Measurements from ENCODE around the gene ZC3H10. TPM values are rescaled to one million over a fixed set of nuclear protein-coding genes. Genes with fewer than 3 reads are reported as not detected.
A peak's percentile ranks its signal among the peaks of the same experiment; 100 is the strongest.

Gene ZC3H10
- total and polyA plus RNA-seq, 2 of the 13 experiments (the other 11 are each of a cell fraction or from before 2014, with no cell fraction given): 0.70 to 2.3 TPM

DNA sequence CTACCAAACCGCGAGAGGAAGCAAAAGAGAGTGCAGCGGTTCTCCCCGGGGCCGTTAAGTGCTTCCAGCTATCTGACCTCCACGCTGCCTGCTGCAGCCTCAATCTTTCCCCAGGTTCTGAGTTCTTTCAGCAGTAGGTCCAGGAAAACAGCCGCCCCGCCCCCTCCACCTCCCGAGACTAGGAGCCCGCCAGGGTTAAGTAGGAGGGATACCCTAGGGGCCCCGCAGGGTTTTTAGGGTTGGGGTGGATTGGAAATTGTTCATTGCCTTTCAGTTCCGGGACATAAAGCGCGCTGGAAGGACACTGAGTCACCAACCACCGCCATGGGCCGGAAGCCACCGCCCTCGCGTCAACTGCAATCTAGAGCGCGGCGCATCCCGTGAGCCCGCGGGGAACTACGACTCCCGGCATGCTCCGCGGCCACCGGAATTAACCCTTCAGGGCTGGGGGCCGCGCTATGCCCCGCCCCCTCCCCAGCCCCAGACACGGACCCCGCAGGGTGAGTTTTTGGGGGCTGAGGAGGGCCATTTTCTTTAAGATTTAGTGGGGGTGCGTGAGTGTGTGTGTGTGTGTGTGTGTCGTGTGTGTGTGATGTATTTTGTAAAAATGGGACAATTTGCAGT, 34.2 kb downstream of the ZC3H10 start, which contains the start of gene MYL6B (continued):
- TF ChIP-seq ZSCAN31 (CRISPR knock-in tag; IDR thresholded peaks at IDR 0.05; ENCODE audit: low read depth): peak; percentile 23; the same call in 1 of the 2 replicates
- TF ChIP-seq SRY (CRISPR knock-in tag; IDR thresholded peaks at IDR 0.05): no peak
- TF ChIP-seq, protein P1, sequence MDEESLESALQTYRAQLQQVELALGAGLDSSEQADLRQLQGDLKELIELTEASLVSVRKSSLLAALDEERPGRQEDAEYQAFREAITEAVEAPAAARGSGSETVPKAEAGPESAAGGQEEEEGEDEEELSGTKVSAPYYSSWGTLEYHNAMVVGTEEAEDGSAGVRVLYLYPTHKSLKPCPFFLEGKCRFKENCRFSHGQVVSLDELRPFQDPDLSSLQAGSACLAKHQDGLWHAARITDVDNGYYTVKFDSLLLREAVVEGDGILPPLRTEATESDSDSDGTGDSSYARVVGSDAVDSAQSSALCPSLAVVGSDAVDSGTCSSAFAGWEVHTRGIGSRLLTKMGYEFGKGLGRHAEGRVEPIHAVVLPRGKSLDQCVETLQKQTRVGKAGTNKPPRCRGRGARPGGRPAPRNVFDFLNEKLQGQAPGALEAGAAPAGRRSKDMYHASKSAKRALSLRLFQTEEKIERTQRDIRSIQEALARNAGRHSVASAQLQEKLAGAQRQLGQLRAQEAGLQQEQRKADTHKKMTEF (CRISPR knock-in tag; IDR thresholded peaks at IDR 0.05): peak; percentile 68; the same call in 1 of the 2 replicates
- no peak; the same call in 1 of the 2 replicates for TF ChIP-seq ZIK1 (CRISPR knock-in tag; IDR thresholded peaks at IDR 0.05; ENCODE audit: borderline replicate concordance, low read depth)
- TF ChIP-seq, protein P2, sequence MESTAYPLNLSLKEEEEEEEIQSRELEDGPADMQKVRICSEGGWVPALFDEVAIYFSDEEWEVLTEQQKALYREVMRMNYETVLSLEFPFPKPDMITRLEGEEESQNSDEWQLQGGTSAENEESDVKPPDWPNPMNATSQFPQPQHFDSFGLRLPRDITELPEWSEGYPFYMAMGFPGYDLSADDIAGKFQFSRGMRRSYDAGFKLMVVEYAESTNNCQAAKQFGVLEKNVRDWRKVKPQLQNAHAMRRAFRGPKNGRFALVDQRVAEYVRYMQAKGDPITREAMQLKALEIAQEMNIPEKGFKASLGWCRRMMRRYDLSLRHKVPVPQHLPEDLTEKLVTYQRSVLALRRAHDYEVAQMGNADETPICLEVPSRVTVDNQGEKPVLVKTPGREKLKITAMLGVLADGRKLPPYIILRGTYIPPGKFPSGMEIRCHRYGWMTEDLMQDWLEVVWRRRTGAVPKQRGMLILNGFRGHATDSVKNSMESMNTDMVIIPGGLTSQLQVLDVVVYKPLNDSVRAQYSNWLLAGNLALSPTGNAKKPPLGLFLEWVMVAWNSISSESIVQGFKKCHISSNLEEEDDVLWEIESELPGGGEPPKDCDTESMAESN (CRISPR knock-in tag; conservative IDR thresholded peaks at IDR 0.05): peak; percentile 42; the same call in 1 of the 2 replicates
- TF ChIP-seq, protein P3, sequence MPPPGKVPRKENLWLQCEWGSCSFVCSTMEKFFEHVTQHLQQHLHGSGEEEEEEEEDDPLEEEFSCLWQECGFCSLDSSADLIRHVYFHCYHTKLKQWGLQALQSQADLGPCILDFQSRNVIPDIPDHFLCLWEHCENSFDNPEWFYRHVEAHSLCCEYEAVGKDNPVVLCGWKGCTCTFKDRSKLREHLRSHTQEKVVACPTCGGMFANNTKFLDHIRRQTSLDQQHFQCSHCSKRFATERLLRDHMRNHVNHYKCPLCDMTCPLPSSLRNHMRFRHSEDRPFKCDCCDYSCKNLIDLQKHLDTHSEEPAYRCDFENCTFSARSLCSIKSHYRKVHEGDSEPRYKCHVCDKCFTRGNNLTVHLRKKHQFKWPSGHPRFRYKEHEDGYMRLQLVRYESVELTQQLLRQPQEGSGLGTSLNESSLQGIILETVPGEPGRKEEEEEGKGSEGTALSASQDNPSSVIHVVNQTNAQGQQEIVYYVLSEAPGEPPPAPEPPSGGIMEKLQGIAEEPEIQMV (CRISPR knock-in tag; IDR thresholded peaks at IDR 0.05; ENCODE audit: low read depth): no peak
- TF ChIP-seq ZNF776 (CRISPR knock-in tag; IDR thresholded peaks at IDR 0.05): no peak
- no peak; the same call in 1 of the 2 replicates for TF ChIP-seq NFIC (IDR thresholded peaks at IDR 0.05; ENCODE audit: low read length)
- TF ChIP-seq ZSCAN20 (CRISPR knock-in tag; IDR thresholded peaks at IDR 0.05; ENCODE audit: borderline replicate concordance): no peak
- TF ChIP-seq HDAC2 (CRISPR knock-in tag; IDR thresholded peaks at IDR 0.05): 0 out of 2 replicates have a peak, but pooled peaks have one; percentile 52
- TF ChIP-seq ZNF343 (CRISPR knock-in tag; IDR thresholded peaks at IDR 0.05): no peak
- TF ChIP-seq GABPA (IDR thresholded peaks at IDR 0.05; ENCODE audit: low read depth, low read length): peak; percentile 81
- TF ChIP-seq GABPA (CRISPR knock-in tag; IDR thresholded peaks at IDR 0.05; ENCODE audit: low read depth): peak; percentile 92
- no peak for TF ChIP-seq ZNF549 (CRISPR knock-in tag; IDR thresholded peaks at IDR 0.05)
- TF ChIP-seq, protein P4, sequence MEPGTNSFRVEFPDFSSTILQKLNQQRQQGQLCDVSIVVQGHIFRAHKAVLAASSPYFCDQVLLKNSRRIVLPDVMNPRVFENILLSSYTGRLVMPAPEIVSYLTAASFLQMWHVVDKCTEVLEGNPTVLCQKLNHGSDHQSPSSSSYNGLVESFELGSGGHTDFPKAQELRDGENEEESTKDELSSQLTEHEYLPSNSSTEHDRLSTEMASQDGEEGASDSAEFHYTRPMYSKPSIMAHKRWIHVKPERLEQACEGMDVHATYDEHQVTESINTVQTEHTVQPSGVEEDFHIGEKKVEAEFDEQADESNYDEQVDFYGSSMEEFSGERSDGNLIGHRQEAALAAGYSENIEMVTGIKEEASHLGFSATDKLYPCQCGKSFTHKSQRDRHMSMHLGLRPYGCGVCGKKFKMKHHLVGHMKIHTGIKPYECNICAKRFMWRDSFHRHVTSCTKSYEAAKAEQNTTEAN (CRISPR knock-in tag; conservative IDR thresholded peaks at IDR 0.05): no peak; the same call in 1 of the 2 replicates
- no peak for TF ChIP-seq ZNF569 (CRISPR knock-in tag; IDR thresholded peaks at IDR 0.05; ENCODE audit: borderline replicate concordance)
- TF ChIP-seq, protein P5, sequence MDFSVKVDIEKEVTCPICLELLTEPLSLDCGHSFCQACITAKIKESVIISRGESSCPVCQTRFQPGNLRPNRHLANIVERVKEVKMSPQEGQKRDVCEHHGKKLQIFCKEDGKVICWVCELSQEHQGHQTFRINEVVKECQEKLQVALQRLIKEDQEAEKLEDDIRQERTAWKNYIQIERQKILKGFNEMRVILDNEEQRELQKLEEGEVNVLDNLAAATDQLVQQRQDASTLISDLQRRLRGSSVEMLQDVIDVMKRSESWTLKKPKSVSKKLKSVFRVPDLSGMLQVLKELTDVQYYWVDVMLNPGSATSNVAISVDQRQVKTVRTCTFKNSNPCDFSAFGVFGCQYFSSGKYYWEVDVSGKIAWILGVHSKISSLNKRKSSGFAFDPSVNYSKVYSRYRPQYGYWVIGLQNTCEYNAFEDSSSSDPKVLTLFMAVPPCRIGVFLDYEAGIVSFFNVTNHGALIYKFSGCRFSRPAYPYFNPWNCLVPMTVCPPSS (IDR thresholded peaks at IDR 0.05): no peak
- TF ChIP-seq ZNF101 (CRISPR knock-in tag; IDR thresholded peaks at IDR 0.05; ENCODE audit: borderline replicate concordance, low read depth): no peak
- TF ChIP-seq ZFYVE20 (CRISPR knock-in tag; IDR thresholded peaks at IDR 0.05; ENCODE audit: borderline replicate concordance, low read depth): no peak
- TF ChIP-seq NR2F1 (CRISPR knock-in tag; IDR thresholded peaks at IDR 0.05): no peak
- TF ChIP-seq TBL1XR1 (IDR thresholded peaks at IDR 0.05; ENCODE audit: borderline replicate concordance, low read length, partially characterized antibody): no peak

Measured in HepG2 (cell line).